Esophagus squamous epithelium (tissue), 4 donors: ENCODE measurements around the gene PMEL.

Experiments
- POLR2A ChIP-seq, 4 donors: fragments of 450-650 bp; IDR thresholded peaks; one replicate each; pipeline ENCODE4 v1.6.1; 2017; ENCODE audit warnings: antibody characterized with exemption in 4 of 4, mild to moderate bottlenecking in 4 of 4, moderate library complexity in 3 of 4
- TF ChIP-seq, protein P1 (sequence below), 6 experiments: fragments of 450-650 bp in 4 of 6; fragments of 200-600 bp in 2 of 6; sonication (generic) in 2 of 6; IDR thresholded peaks; one replicate each; pipeline ENCODE4 v1.5.1; 2016 to 2019; ENCODE audit warnings: antibody characterized with exemption in 6 of 6, mild to moderate bottlenecking in 4 of 6, moderate library complexity in 4 of 6

DNA sequence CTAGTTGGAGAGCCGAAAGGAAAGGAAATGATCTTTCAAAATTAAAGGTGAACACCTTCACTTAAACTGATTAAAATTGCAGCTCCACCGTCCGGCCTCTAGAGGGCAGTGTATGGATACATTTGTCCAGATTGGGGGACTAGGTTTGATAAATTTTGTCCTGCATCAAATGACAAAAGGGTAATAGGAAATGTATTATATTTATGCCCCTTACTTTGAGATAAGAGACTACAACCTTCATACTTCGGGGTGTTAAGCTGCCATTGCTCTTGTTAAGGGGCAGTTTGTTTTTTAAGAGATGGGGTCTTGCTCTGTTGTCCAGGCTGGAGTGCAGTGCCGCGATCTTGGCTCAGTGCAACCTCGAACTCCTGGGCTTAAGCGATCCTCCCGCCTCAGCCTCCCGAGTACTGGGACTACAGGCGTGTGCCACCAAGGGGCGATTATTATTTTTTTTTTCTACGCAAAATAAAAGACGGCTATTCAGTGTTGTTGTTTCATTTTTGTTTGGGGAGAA, 30.4 kb upstream of the PMEL start:
- TF ChIP-seq, protein P1, sequence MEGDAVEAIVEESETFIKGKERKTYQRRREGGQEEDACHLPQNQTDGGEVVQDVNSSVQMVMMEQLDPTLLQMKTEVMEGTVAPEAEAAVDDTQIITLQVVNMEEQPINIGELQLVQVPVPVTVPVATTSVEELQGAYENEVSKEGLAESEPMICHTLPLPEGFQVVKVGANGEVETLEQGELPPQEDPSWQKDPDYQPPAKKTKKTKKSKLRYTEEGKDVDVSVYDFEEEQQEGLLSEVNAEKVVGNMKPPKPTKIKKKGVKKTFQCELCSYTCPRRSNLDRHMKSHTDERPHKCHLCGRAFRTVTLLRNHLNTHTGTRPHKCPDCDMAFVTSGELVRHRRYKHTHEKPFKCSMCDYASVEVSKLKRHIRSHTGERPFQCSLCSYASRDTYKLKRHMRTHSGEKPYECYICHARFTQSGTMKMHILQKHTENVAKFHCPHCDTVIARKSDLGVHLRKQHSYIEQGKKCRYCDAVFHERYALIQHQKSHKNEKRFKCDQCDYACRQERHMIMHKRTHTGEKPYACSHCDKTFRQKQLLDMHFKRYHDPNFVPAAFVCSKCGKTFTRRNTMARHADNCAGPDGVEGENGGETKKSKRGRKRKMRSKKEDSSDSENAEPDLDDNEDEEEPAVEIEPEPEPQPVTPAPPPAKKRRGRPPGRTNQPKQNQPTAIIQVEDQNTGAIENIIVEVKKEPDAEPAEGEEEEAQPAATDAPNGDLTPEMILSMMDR (IDR thresholded peaks at IDR 0.05), result peak; percentile 81 to 92 (median 86)
- TF ChIP-seq POLR2A (IDR thresholded peaks at IDR 0.05), result no peak
